Sciatic nerve (tissue), 2 donors: ENCODE data around the gene PXN. TPM values are rescaled to one million over a fixed set of nuclear protein-coding genes. Genes with fewer than 3 reads are reported as not detected.

ENCODE experiments used
- ATAC-seq: fragments of 200-7000 bp; cut with Tn5 transposase; one replicate; pipeline ENCODE4 v1.9.1; 2020; ENCODE audit warnings: mild to moderate bottlenecking, moderate library complexity
- DNase-seq: peaks from one replicate; pipeline ENCODE4 v3.0.0-alpha.2; 2020; ENCODE audit warnings: low spot score
- intact Hi-C: fragments of 100-400 bp; cut with DNase I; formaldehyde crosslinking; loops from one replicate; pipeline ENCODE4 v1.14.2; 2022
- total RNA-seq: library from RNA; stranded (reverse); fragmentation: NEBNext Ultra II Directional; extraction: Animal tissue kit (Norgen Biotek cat#: 25700); gene quantifications from one replicate; pipeline ENCODE4 v1.2.1, GENCODE V29; 2021
- donor health status: DM: no; HTN: no; CAD: no.
- donor health status: DM: no; HTN: no; CAD: no.

PXN gene
- 183 TPM for total RNA-seq

GRCh38 chr12:120265473-120266179 is at the start of gene PXN:
Gene PXN (minus strand): TSS chr12:120265730. CDS start chr12:120265629, 101 bp downstream.
- DNase-seq = peak; percentile 93
- peak; percentile 75 for ATAC-seq

DNA sequence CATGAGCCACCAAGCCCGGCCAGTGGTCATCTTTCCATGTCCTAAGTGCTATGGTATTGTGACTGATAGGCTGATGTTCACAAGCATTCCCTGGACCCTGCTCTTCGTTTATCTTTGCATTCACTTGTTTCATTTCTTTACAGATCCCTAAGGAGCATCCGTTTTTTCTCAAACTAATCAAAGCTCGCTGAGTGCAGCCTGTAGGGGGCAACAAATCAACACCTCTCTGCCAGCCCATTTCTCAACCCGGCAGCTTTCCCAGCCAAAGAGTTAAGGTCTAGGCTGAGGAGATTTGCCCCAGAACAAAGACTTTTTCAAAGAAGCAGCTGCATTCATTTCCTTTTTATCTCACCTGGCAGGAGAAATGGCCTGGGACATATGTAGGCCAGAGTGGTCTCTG is 48.7 kb upstream of the PXN start:
- ATAC-seq = no peak
- intact Hi-C loops = no loop called here
- DNase-seq = no peak

More at GRCh38 chr12:120265473-120266179, at the start of gene PXN:
- intact Hi-C loops = loop anchor here (5.0 kb wide), 1 partner anchor 38 kb away; no protein-coding TSS in a partner anchor

GRCh38 chr12:120301962-120302815 is 36.7 kb upstream of the PXN start, which contains the start of gene SIRT4:
Gene SIRT4 (plus strand): TSS chr12:120302321. CDS start chr12:120303562, 1,241 bp downstream.
- DNase-seq = peak; percentile 92
- intact Hi-C loops = no loop called here
- ATAC-seq = peak; percentile 98

GRCh38 chr12:120292661-120293531 is 27.4 kb upstream of the PXN start, which contains the start of gene RNU4-1:
Gene RNU4-1 (minus strand): TSS chr12:120293237.
- DNase-seq = peak; percentile 79
- ATAC-seq = peak; percentile 72
- intact Hi-C loops = no loop called here

- ATAC-seq = no peak
- intact Hi-C loops = no loop called here
- no peak for DNase-seq
Observed at GRCh38 chr12:120292411-120292660, 26.8 kb upstream of the PXN start.

DNA sequence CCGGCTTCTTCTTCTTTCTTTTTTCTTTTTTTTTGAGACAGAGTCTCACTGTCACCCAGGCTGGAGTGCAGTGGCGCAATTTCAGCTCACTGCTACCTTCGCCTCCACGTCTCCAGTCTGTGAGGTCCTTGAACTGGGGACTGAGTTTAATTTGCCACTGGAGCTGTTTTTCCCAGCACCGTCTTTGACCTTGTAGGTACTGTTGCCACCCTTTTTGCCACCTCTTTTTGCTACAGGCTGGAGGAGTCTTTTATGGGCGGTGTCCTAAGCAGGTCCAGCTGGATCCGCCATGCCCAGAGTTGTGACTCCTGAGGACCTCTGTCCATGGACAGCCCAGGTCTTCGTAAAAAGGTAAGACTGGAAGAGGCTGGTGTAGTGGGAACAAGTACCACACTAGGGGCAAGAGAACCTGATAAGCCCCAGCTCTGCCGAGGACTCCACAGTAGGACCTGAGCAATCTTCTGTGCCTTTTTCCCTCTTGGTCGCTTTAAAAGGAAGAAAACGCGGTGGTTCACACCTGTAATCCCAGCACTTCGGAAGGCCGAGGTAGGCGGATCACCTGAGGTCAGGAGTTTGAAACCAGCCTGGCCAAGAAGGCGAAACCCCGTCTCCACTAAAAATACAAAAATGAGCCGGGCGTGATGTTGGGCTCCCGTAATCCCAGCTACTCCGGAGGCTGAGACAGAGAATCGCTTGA is 25.2 kb upstream of the PXN start:
- DNase-seq = no peak

GRCh38 chr12:120287491-120287890 is 22.0 kb upstream of the PXN start:
- intact Hi-C loops = no loop called here
- ATAC-seq = no peak
- DNase-seq = no peak

More for the DNA sequence above, 25.2 kb upstream of the PXN start:
- ATAC-seq = peak; percentile 0
- intact Hi-C loops = no loop called here

- ATAC-seq (no peak), DNase-seq (no peak)
- intact Hi-C loops = no loop called here
Observed at GRCh38 chr12:120286768-120287490, 21.4 kb upstream of the PXN start.

GRCh38 chr12:120284381-120284780 is 18.9 kb upstream of the PXN start:
- ATAC-seq = no peak
- no peak for DNase-seq
- intact Hi-C loops = no loop called here

DNA sequence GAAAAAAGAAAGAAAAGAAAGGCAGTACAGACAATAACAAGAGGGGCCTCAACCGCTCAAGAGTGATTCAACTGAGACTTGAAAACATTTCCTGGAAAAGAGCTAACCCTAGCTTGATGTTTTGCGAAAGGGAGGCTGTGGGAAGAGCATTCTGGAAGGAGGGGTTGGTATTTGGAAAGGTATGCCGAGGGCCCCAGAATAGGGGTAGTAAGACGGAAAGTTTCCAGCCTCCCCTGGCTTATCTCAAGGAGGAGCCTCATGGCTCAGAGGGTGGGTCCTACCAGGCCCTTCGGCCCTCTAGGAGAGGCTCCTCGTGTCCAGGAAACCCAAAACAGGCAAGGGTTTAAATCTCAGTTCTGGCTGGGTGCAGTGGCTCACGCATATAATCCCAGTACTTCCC is 17.8 kb upstream of the PXN start:
- no peak for DNase-seq
- ATAC-seq = no peak
- intact Hi-C loops = no loop called here

- intact Hi-C loops = no loop called here
- no peak for ATAC-seq
- no peak for DNase-seq
Observed at GRCh38 chr12:120278137-120279069, 12.9 kb upstream of the PXN start.

DNA sequence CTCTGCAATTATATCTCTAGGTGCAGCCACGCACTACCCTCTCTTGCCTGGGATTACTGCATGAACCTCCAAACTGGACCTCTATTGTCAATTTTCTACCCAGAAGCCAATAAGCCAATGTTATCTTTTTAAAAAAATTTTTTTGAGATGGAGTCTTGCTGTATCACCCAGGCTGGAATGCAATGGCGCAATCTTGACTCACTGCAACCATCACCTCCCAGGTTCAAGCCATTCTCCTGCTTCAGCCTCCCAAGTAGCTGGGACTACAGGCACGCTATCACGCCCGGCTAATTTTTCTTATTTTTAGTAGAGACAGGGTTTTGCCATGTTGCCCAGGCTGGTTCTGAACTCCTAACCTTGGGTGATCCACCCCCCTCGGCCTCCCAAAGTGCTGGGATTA is 11.2 kb upstream of the PXN start:
- DNase-seq = no peak
- intact Hi-C loops = no loop called here
- ATAC-seq = no peak

DNA sequence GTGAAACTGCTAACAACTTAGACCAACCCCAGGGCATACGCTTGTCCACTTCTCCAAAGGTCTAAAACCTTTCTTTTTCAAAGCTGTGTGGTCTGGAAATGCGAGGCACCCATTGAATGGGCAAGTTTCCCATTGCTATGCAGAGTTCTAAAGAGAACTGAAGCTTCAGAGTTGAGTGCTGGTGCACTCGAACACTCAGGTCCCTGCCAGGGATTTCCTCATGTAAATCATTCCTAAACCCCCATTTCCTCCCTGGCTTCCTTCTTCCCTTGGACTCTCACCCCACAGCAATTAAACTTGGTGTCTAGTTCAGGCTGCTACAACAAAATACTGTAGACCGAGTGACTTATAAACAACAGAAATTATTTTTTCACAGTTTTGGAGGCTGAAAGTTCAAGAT is 2.2 kb upstream of the PXN start:
- intact Hi-C loops = loop anchor here (5.0 kb wide), 1 partner anchor 40 kb away; no protein-coding TSS in a partner anchor
- DNase-seq = no peak
- ATAC-seq = no peak

GRCh38 chr12:120266180-120266870 is 795 bp upstream of the PXN start:
- ATAC-seq (no peak), DNase-seq (no peak)
- intact Hi-C loops = loop anchor here (5.0 kb wide), 1 partner anchor 39 kb away; no protein-coding TSS in a partner anchor

DNA sequence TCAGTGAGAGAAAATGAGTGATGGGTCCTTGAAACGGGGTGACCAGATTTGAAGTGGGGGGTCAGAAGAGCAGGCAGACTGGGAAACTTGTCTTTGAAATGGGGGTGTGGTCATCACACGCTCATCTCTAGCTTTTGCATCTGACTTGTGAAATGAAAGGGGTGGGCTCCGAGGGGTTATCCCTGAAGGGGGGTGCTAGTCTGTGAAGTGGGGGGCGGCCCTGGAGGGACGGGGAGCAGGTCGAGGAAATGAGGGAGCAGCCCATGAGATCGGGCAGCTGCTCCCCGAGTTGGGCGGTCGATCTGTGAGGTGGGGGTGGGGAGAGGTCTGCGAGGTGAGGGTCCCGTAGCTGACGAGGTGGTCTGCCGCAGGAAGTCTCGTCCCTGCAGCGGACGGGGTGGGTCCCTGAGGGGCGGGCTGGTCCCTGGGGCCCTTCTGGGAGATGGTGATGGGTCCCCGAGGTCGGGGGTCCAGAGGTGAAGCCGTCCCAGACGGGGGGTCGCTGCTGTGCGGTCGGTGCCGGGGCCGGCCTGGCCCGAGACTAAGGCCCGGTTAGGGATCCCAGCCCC is 542 bp downstream of the PXN start:
- intact Hi-C loops = loop anchor here (5.0 kb wide), 1 partner anchor 38 kb away; no protein-coding TSS in a partner anchor
- DNase-seq = peak; percentile 70
- ATAC-seq = peak; percentile 2
